GM20000 (cell line): ENCODE results near the gene EFHC1.

Experiments used
- DNase-seq: peaks from one replicate; pipeline ENCODE4 v3.0.0; 2012; ENCODE audit warnings: low spot score
- TF ChIP-seq, protein P1 (sequence below): IDR thresholded peaks from 2 replicates; pipeline ENCODE4 v1.5.1; 2012; ENCODE audit warnings: mild to moderate bottlenecking, control low read depth; ENCODE audit errors: extremely low read depth, missing control alignments

Gene EFHC1

DNA sequence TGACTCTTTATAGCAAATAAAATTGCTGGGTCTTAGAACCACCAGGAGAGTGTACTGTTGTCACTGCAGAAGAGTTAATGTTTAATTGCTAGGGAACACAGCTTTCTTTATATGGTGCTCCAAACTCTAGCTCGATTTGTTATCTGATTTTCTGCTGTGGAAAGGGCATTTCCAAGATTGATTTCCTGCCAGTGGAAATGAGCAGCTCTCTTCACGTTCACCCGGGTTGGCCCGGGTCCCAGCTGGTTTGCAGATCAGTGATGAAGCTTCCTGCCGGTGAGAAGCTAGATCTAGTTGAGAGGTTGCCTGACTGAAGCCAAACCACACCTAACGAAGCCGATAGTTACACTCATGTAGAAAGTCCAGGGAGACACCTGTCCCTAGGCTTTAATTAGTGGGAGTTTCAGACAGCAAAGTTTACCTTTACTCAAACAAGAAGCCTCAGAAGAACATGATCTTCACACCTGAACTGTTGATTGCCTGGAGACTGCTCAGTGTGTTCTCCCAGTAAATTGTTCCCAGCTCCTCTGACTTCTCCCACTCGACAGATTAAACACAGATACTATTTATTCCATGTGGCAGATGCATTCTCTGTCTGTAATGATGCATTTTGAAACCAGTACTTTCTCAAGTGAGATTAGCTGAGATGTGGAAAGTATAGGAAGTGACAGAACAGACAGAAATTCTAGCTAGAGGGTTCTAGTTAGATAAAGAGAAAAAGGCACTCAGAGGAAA lies 30.3 kb upstream of the EFHC1 start:
- TF ChIP-seq, protein P1, sequence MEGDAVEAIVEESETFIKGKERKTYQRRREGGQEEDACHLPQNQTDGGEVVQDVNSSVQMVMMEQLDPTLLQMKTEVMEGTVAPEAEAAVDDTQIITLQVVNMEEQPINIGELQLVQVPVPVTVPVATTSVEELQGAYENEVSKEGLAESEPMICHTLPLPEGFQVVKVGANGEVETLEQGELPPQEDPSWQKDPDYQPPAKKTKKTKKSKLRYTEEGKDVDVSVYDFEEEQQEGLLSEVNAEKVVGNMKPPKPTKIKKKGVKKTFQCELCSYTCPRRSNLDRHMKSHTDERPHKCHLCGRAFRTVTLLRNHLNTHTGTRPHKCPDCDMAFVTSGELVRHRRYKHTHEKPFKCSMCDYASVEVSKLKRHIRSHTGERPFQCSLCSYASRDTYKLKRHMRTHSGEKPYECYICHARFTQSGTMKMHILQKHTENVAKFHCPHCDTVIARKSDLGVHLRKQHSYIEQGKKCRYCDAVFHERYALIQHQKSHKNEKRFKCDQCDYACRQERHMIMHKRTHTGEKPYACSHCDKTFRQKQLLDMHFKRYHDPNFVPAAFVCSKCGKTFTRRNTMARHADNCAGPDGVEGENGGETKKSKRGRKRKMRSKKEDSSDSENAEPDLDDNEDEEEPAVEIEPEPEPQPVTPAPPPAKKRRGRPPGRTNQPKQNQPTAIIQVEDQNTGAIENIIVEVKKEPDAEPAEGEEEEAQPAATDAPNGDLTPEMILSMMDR = no peak
- peak; percentile 70 for DNase-seq

DNA sequence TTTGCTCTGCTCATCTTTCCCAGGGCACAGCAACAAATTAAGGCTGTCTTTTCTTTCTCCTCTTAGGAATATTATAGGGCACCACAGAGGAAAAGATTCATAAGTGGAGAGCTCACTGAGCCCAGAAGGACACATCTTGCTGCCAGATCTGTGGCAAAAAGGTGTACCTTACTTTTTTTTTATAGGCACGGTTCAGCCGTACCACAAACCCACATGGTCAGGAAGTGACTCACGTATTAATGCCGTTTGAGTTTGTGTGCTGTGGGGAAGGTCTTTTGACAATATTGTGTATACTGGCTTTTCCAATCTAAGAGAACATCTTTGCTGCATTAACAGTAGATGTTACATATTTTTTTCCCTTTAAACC lies 29.8 kb upstream of the EFHC1 start:
- DNase-seq = peak; percentile 47
- TF ChIP-seq, protein P1 = no peak

DNA sequence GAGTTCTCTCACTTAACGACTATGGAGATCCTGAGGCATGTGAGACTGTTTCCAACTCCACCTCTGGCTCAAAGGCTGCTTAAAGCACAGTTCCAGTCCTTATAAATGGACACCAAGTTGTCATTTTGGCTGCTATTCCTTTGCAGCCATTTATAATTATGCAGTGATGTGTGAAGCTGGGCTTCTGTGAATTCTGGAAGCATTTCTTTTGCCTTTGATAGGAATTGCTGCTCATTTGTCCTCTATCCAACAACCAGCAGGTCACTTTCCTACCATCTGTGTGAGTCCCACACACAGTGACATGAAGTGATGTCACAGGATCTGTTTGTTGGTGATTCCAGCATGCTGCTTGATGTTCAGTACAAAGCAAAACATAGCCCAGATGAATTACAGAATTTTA lies 28.5 kb upstream of the EFHC1 start:
- DNase-seq = no peak
- TF ChIP-seq, protein P1 = no peak

DNA sequence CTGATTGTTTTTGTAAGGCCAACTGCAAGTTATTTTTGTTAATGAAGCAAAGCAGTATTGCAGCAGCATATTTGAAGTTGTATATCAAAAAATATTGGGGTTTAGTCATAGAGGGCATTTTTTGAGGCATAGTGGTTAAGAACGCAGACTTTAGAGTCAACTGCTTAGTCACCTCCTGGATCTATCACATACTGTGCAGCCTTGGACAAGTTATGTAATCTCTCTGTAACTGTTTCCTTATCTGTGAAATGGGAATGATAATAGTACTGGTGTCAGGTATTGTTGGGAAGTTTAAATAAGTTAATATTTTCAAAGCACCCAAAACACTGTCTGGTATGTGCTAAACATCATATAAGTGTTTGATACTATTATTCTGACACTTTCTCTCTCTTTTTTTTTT lies 27.2 kb upstream of the EFHC1 start:
- no peak for DNase-seq
- TF ChIP-seq, protein P1 = no peak

DNA sequence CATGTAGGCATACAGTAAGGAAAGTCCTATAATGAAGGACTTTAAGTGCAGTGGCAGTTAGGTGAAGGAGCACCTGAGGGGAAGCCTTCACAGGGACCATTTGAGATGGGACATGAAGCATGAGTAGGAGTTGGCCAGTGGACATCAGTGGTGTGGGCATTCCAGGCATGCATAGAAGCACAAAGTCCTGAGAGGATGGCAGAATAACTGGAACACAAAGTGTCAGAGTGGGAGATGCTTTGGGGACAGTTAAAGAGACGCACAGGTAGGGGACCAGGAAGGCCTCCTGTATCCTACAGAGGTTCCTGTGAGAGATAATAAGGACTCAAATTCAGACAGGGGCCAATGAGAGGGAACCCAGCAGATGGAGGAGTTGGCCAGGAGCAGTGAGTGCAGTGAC lies 26.4 kb upstream of the EFHC1 start:
- DNase-seq = no peak
- TF ChIP-seq, protein P1 = no peak

DNA sequence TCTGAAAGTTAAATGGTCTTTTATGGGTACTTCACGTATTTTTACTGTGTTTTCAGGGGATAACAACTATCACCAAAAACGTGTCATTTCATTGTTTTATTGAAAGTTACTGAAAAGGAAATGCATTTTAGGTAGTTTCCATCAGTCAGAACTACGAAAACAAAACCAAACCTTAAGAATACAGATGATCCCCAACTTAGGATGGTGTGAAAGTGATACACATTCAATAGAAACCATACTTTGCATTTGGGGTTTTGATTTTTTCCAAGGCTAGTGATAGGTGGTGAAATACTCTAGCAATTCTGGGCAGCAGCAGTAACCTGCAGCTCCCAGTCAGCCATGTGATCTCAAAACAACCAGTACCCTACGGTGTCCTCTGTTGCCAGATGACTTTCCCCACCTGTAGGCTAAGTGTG lies 25.9 kb upstream of the EFHC1 start:
- peak; percentile 33 for DNase-seq
- TF ChIP-seq, protein P1 = no peak

DNA sequence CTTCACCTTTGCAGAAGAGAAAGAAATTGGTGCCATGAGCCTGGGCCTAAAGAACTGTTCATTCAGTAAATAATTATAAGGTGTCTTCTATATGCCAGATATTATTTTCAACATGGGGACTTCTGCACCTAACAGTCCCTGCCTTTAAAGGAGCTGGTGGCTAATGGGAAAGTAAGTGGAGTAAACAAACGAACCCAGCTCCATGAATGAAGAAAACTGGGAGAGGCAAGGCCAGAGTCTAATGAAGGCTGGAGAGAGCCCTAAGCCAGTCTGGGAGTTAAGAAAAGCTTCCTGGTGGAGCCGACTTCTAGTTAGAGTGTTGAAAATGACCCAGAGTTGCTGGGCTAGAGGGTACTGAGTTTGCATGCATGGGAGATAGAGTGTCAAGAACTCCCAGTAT lies 24.2 kb upstream of the EFHC1 start:
- no peak for DNase-seq
- TF ChIP-seq, protein P1 = no peak
